ENCODE results near the gene SLX4IP. TPM values are rescaled to one million over a fixed set of nuclear protein-coding genes. Genes with fewer than 3 reads are reported as not detected.

SLX4IP gene
- total RNA-seq, 1 donor: 4.0 TPM

DNA sequence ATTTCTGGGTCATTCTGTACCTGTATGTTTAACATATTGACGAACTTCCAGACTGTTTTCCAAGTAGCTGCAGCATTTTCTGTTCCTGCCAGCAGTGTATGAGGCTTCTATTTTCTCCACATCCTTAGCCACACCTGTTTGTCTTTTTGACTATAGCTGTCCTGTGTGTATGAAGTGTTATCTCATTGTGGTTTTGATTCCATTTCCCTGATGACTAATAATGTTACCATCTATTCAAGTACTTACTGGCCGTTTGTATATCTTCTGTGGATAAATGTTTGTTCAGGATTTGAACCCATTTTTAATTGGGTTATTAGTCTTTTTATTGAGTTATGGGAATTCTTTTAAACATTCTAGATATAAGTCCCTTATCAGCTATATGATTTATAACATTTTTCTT lies 143.5 kb downstream of the SLX4IP start:
- H3K27ac ChIP-seq (ENCODE audit: low read depth, low read length): no peak overlapping the region
- H3K79me2 ChIP-seq (ENCODE audit: insufficient read depth, low read length): no peaks in the 10 kb centered on the region
- no peaks in the 10 kb centered on the region for H4K20me1 ChIP-seq (ENCODE audit: insufficient read depth, low read length)
- TF ChIP-seq, protein P1, sequence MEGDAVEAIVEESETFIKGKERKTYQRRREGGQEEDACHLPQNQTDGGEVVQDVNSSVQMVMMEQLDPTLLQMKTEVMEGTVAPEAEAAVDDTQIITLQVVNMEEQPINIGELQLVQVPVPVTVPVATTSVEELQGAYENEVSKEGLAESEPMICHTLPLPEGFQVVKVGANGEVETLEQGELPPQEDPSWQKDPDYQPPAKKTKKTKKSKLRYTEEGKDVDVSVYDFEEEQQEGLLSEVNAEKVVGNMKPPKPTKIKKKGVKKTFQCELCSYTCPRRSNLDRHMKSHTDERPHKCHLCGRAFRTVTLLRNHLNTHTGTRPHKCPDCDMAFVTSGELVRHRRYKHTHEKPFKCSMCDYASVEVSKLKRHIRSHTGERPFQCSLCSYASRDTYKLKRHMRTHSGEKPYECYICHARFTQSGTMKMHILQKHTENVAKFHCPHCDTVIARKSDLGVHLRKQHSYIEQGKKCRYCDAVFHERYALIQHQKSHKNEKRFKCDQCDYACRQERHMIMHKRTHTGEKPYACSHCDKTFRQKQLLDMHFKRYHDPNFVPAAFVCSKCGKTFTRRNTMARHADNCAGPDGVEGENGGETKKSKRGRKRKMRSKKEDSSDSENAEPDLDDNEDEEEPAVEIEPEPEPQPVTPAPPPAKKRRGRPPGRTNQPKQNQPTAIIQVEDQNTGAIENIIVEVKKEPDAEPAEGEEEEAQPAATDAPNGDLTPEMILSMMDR (IDR thresholded peaks at IDR 0.05; ENCODE audit: extremely low read depth, low read depth, low read length): no peak
- H3K27me3 ChIP-seq (ENCODE audit: insufficient read depth, low read length): no peaks in the 10 kb centered on the region
- no peak overlapping the region for H2AFZ ChIP-seq (ENCODE audit: low read length)
- H3K36me3 ChIP-seq (ENCODE audit: insufficient read depth, low read length): no peaks in the 10 kb centered on the region
- no peaks in the 10 kb centered on the region for H3K9me3 ChIP-seq (ENCODE audit: low read depth, low read length)
- no peak for DNase-seq (ENCODE audit: insufficient read length, low spot score, missing footprints)
- H3K4me1 ChIP-seq (ENCODE audit: insufficient read depth, low read length): peaks cover 39% of the 10 kb centered on the region
- H3K4me3 ChIP-seq (ENCODE audit: insufficient read depth, low read length): no peak overlapping the region
- no peak overlapping the region for H3K4me2 ChIP-seq (ENCODE audit: insufficient read depth, low read length)

DNA sequence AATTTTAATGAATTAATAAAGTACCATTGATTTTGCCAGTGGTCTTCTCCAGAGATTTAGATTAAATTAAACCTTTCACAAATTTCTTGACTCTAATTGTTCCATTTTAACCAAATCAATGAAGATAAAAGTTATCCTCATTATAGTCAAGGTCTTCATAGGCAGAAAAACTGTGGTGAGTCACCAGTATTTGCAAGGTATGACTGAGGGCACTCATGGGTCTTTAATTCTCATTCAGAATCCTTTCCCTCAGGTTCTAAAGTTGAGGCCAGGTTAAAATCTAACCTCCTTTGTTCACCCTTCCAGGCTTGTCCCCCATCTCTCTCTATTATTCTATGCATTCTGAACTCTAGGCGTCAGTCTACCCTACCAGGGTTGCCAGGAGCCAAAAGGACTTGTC lies 144.8 kb downstream of the SLX4IP start:
- Histone ChIP-seq H3K4me2 (ENCODE audit: insufficient read depth, low read length) (no peak overlapping the region), H3K4me1 (ENCODE audit: insufficient read depth, low read length) (peaks cover 48% of the 10 kb centered on the region), H3K27ac (ENCODE audit: low read depth, low read length) (no peak overlapping the region), H3K36me3 (ENCODE audit: insufficient read depth, low read length) (no peaks in the 10 kb centered on the region), H3K4me3 (ENCODE audit: insufficient read depth, low read length) (no peak overlapping the region), H3K27me3 (ENCODE audit: insufficient read depth, low read length) (no peaks in the 10 kb centered on the region), H2AFZ (ENCODE audit: low read length) (no peak overlapping the region), H3K9me3 (ENCODE audit: low read depth, low read length) (no peaks in the 10 kb centered on the region), H4K20me1 (ENCODE audit: insufficient read depth, low read length) (no peaks in the 10 kb centered on the region), H3K79me2 (ENCODE audit: insufficient read depth, low read length) (no peaks in the 10 kb centered on the region)
- TF ChIP-seq, protein P1 (IDR thresholded peaks at IDR 0.05; ENCODE audit: extremely low read depth, low read depth, low read length): no peak
- DNase-seq (ENCODE audit: insufficient read length, low spot score, missing footprints): no peak

DNA sequence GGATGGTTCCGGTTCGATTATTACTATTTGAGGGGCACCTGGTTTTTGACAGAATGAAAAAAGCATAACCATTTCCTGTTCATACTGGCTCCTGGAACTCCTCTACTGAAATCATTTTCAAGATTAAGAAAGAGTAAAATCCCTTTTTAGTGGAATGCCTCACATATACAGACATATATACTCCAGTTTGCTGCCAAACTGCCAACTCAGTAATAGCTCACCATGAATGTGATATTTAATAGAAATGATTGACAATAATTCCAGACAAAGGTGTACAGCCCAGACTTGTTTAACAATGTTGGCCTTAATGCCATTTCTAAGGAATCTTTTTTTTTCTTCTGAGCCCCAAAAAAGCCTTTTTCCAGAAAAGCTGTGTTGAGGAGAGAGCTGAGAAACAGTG lies 145.6 kb downstream of the SLX4IP start:
- H2AFZ ChIP-seq (ENCODE audit: low read length): no peak overlapping the region
- H3K4me1 ChIP-seq (ENCODE audit: insufficient read depth, low read length): peaks cover 48% of the 10 kb centered on the region
- no peaks in the 10 kb centered on the region for H4K20me1 ChIP-seq (ENCODE audit: insufficient read depth, low read length)
- no peaks in the 10 kb centered on the region for H3K79me2 ChIP-seq (ENCODE audit: insufficient read depth, low read length)
- DNase-seq (ENCODE audit: insufficient read length, low spot score, missing footprints): no peak
- H3K9me3 ChIP-seq (ENCODE audit: low read depth, low read length): no peaks in the 10 kb centered on the region
- H3K27me3 ChIP-seq (ENCODE audit: insufficient read depth, low read length): no peaks in the 10 kb centered on the region
- TF ChIP-seq, protein P1 (IDR thresholded peaks at IDR 0.05; ENCODE audit: extremely low read depth, low read depth, low read length): no peak
- no peak overlapping the region for H3K27ac ChIP-seq (ENCODE audit: low read depth, low read length)
- no peaks in the 10 kb centered on the region for H3K36me3 ChIP-seq (ENCODE audit: insufficient read depth, low read length)
- H3K4me2 ChIP-seq (ENCODE audit: insufficient read depth, low read length): no peak overlapping the region
- H3K4me3 ChIP-seq (ENCODE audit: insufficient read depth, low read length): no peak overlapping the region

DNA sequence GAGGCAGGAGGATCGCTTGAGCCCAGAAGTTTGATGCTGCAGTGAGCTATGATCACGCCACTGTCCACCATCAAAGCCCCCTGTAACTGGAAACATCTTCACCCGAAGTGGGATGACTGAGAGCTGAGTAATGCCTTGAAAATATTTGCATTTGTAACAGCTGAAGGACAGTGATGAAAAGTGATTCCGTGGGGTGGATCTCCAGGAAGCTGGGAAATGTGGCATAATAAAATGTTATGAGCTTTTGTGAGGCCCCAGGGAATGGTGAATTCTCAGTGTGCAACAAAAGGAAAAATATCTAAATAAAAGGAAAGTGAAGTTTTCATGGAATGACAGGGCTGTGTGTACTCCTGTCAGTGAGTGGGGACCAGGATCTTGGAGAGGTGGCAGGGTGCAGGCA lies 146.7 kb downstream of the SLX4IP start:
- TF ChIP-seq, protein P1 (IDR thresholded peaks at IDR 0.05; ENCODE audit: extremely low read depth, low read depth, low read length): no peak
- H3K36me3 ChIP-seq (ENCODE audit: insufficient read depth, low read length): no peaks in the 10 kb centered on the region
- H4K20me1 ChIP-seq (ENCODE audit: insufficient read depth, low read length): no peaks in the 10 kb centered on the region
- no peak overlapping the region for H2AFZ ChIP-seq (ENCODE audit: low read length)
- peaks cover 40% of the 10 kb centered on the region for H3K4me1 ChIP-seq (ENCODE audit: insufficient read depth, low read length)
- H3K9me3 ChIP-seq (ENCODE audit: low read depth, low read length): no peaks in the 10 kb centered on the region
- peak overlapping the region; percentile 72 for H3K4me2 ChIP-seq (ENCODE audit: insufficient read depth, low read length)
- no peak overlapping the region for H3K4me3 ChIP-seq (ENCODE audit: insufficient read depth, low read length)
- H3K27ac ChIP-seq (ENCODE audit: low read depth, low read length): peak overlapping the region; percentile 60
- no peaks in the 10 kb centered on the region for H3K79me2 ChIP-seq (ENCODE audit: insufficient read depth, low read length)
- no peak for DNase-seq (ENCODE audit: insufficient read length, low spot score, missing footprints)
- H3K27me3 ChIP-seq (ENCODE audit: insufficient read depth, low read length): no peaks in the 10 kb centered on the region
